H9 (cell line): ENCODE data around the gene TMEM123. TPM values are rescaled to one million over a fixed set of nuclear protein-coding genes. Genes with fewer than 3 reads are reported as not detected.
A peak's percentile ranks its signal among the peaks of the same experiment; 100 is the strongest.

Experiments used
- DNase-seq: peaks from one replicate; pipeline ENCODE4 v3.0.0-alpha.2; 2017
- H2AFZ ChIP-seq: one replicate; pipeline ENCODE4 v1.6.1; 2013; ENCODE audit warnings: mild to moderate bottlenecking, low read length, control low read depth, moderate library complexity
- H2AK5ac ChIP-seq: 2 replicates; pipeline ENCODE4 v1.6.1; 2013; ENCODE audit warnings: low read length, control low read depth, mixed read lengths; ENCODE audit not compliant: insufficient read length
- H2BK120ac ChIP-seq: one replicate; pipeline ENCODE4 v1.6.1; 2013; ENCODE audit warnings: low read depth, mild to moderate bottlenecking, low read length, control low read depth, inconsistent platforms; ENCODE audit not compliant: poor library complexity, severe bottlenecking
- H2BK12ac ChIP-seq: 2 replicates; pipeline ENCODE4 v1.6.1; 2013; ENCODE audit warnings: low read length, control low read depth, mixed read lengths, low read depth; ENCODE audit not compliant: insufficient read length
- H2BK15ac ChIP-seq: 2 replicates; pipeline ENCODE4 v1.6.1; 2013; ENCODE audit warnings: low read depth, low read length, control low read depth
- H2BK20ac ChIP-seq: one replicate; pipeline ENCODE4 v1.6.1; 2013; ENCODE audit warnings: low read depth, mild to moderate bottlenecking, low read length, control low read depth, inconsistent platforms; ENCODE audit not compliant: poor library complexity, severe bottlenecking
- H2BK5ac ChIP-seq: 2 replicates; pipeline ENCODE4 v1.6.1; 2013; ENCODE audit warnings: low read length, control low read depth, mixed read lengths; ENCODE audit not compliant: insufficient read length
- H3K14ac ChIP-seq: 2 replicates; pipeline ENCODE4 v1.6.1; 2013; ENCODE audit warnings: low read length, control low read depth; ENCODE audit not compliant: insufficient read depth
- H3K18ac ChIP-seq: 2 replicates; pipeline ENCODE4 v1.6.1; 2013; ENCODE audit warnings: low read depth, mild to moderate bottlenecking, mixed read lengths, low read length, control low read depth; ENCODE audit not compliant: insufficient read length
- H3K23ac ChIP-seq: 2 replicates; pipeline ENCODE4 v1.6.1; 2013; ENCODE audit warnings: low read length, control low read depth, mixed read lengths, low read depth; ENCODE audit not compliant: insufficient read length
- H3K23me2 ChIP-seq: 2 replicates; pipeline ENCODE4 v1.6.1; 2013; ENCODE audit warnings: low read depth, mild to moderate bottlenecking, mixed read lengths, low read length, control low read depth; ENCODE audit not compliant: insufficient read length, poor library complexity, severe bottlenecking
- H3K27ac ChIP-seq: 2 replicates; pipeline ENCODE4 v1.5.1; 2013; ENCODE audit warnings: low read length, control low read depth, mixed read lengths, low read depth; ENCODE audit not compliant: insufficient read length
- H3K27me3 ChIP-seq: 2 replicates; pipeline ENCODE4 v1.6.1; 2013; ENCODE audit warnings: low read length, control low read depth, inconsistent platforms; ENCODE audit not compliant: insufficient read depth
- H3K4ac ChIP-seq: 2 replicates; pipeline ENCODE4 v1.6.1; 2013; ENCODE audit warnings: low read depth, mild to moderate bottlenecking, control low read depth, inconsistent platforms, low read length, moderate library complexity
- H3K4me1 ChIP-seq: 2 replicates; pipeline ENCODE4 v1.6.1; 2013; ENCODE audit warnings: low read length, control low read depth, inconsistent platforms; ENCODE audit not compliant: insufficient read depth
- H3K4me2 ChIP-seq: 2 replicates; pipeline ENCODE4 v1.6.1; 2013; ENCODE audit warnings: low read length, control low read depth, mixed read lengths; ENCODE audit not compliant: insufficient read length, insufficient read depth
- H3K56ac ChIP-seq: 2 replicates; pipeline ENCODE4 v1.6.1; 2013; ENCODE audit warnings: low read depth, mild to moderate bottlenecking, mixed read lengths, low read length, control low read depth; ENCODE audit not compliant: insufficient read length
- H3K79me1 ChIP-seq: 2 replicates; pipeline ENCODE4 v1.6.1; 2013; ENCODE audit warnings: low read depth, mild to moderate bottlenecking, moderate library complexity, low read length, control low read depth, inconsistent platforms; ENCODE audit not compliant: insufficient read depth, poor library complexity, severe bottlenecking
- H3K79me2 ChIP-seq: 2 replicates; pipeline ENCODE4 v1.6.1; 2013; ENCODE audit warnings: low read length, control low read depth, inconsistent platforms; ENCODE audit not compliant: insufficient read depth
- H3K9ac ChIP-seq: 2 replicates; pipeline ENCODE4 v1.6.1; 2013; ENCODE audit warnings: low read length, control low read depth, mixed read lengths; ENCODE audit not compliant: insufficient read length; ENCODE audit errors: extremely low read depth
- H3K9me3 ChIP-seq: one replicate; pipeline ENCODE4 v1.6.1; 2013; ENCODE audit warnings: low read depth, low read length, inconsistent platforms; ENCODE audit not compliant: control insufficient read depth
- H3T11ph ChIP-seq: one replicate; pipeline ENCODE4 v1.6.1; 2013; ENCODE audit warnings: mild to moderate bottlenecking, low read length, control low read depth, inconsistent platforms
- H4K20me1 ChIP-seq: one replicate; pipeline ENCODE4 v1.6.1; 2013; ENCODE audit not compliant: control insufficient read depth, insufficient read length, insufficient read depth
- H4K5ac ChIP-seq: 2 replicates; pipeline ENCODE4 v1.6.1; 2013; ENCODE audit warnings: low read depth, mild to moderate bottlenecking, mixed read lengths, low read length, control low read depth; ENCODE audit not compliant: insufficient read length
- H4K8ac ChIP-seq: replicated peaks from 2 replicates; pipeline ENCODE4 v1.6.1; 2013; ENCODE audit warnings: low read length, control low read depth, mixed read lengths, low read depth; ENCODE audit not compliant: insufficient read length
- H4K91ac ChIP-seq: 2 replicates; pipeline ENCODE4 v1.6.1; 2013; ENCODE audit warnings: low read depth, mild to moderate bottlenecking, moderate library complexity, mixed read lengths, low read length, control low read depth; ENCODE audit not compliant: insufficient read length
- H3K27ac Mint-ChIP-seq, 3 experiments: 2 replicates in 2 of 3; 3 replicates in 1 of 3; pipeline ENCODE4 v1.8.0; 2020 to 2021; ENCODE audit warnings: mixed read lengths in 3 of 3, mild to moderate bottlenecking in 1 of 3, moderate library complexity in 1 of 3
- H3K27me3 Mint-ChIP-seq: 2 replicates; pipeline ENCODE4 v1.8.0; 2021; ENCODE audit warnings: low read depth, mild to moderate bottlenecking, moderate library complexity, mixed read lengths
- H3K36me3 Mint-ChIP-seq, 3 experiments: 2 replicates in 2 of 3; 3 replicates in 1 of 3; pipeline ENCODE4 v1.8.0; 2020 to 2021; ENCODE audit warnings: low read depth in 3 of 3, mixed read lengths in 3 of 3; ENCODE audit not compliant: insufficient read depth in 1 of 3
- H3K4me1 Mint-ChIP-seq, 2 experiments: 2 replicates each; pipeline ENCODE4 v1.8.0; 2020; ENCODE audit warnings: mixed read lengths in 2 of 2
- H3K4me3 Mint-ChIP-seq, 2 experiments: 2 replicates in 1 of 2; 3 replicates in 1 of 2; pipeline ENCODE4 v1.8.0; 2020 to 2021; ENCODE audit warnings: mild to moderate bottlenecking in 2 of 2, mixed read lengths in 2 of 2, moderate library complexity in 1 of 2
- H3K9me3 Mint-ChIP-seq, 2 experiments: 2 replicates in 1 of 2; 3 replicates in 1 of 2; pipeline ENCODE4 v1.8.0; 2020; ENCODE audit warnings: mild to moderate bottlenecking in 2 of 2, mixed read lengths in 2 of 2, moderate library complexity in 1 of 2
- CTCF ChIP-seq: fragments of 200-600 bp; sonication (generic); conservative IDR thresholded peaks from 3 replicates; pipeline ENCODE4 v1.8.0; 2021; ENCODE audit warnings: antibody characterized with exemption, mild to moderate bottlenecking
- WGBS: extraction: QIAGEN DNeasy Blood & Tissue Kit; methylation state at CpG from one replicate; pipeline ENCODE4 v1.1.7; 2013; ENCODE audit warnings: missing lambda C conversion rate, low lambda C conversion rate, mixed read lengths; ENCODE audit not compliant: insufficient read length; ENCODE audit errors: extremely low coverage; 5-methylcytosine and 5-hydroxymethylcytosine counted together
- total RNA-seq: library from RNA; stranded (reverse); gene quantifications from 2 replicates; pipeline ENCODE4 v1.2.1, GENCODE V29; 2021

TMEM123 gene
- total RNA-seq, 1 experiment from 2014 or later: 76.7 TPM

DNA sequence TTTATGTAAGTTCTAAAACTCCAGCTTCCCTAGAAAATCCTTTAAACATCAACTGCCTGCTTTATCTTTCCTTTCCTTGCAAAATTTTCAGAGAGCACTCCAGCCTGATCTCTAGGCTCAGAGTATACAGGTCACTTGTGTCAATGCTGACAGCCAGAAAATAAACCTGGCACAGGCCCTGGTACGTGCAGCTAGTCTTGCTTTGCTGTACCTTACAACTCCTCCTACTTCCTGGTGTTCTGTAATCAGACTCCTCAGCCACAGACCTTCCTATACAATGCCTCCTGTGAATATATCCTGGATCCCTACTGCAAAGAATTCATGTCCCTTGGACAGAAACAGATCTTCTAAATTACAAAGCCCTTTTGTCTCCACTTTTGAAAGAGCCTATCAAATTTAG, 24.2 kb upstream of the TMEM123 start:
- no peak overlapping the region for H4K8ac ChIP-seq
- no CpG with 5 or more reads among the region's 1 CpG for WGBS
- no peak for TF ChIP-seq CTCF
- no peaks in the 10 kb centered on the region for H3K36me3 Mint-ChIP-seq
- no peak overlapping the region for H4K5ac ChIP-seq
- no peak overlapping the region for H2BK15ac ChIP-seq
- no peak for DNase-seq
- no peak overlapping the region for H2AFZ ChIP-seq
- H2BK120ac ChIP-seq: no peak overlapping the region
- no peak overlapping the region for H3K4me3 Mint-ChIP-seq
- H3K4ac ChIP-seq: no peak overlapping the region
- no peak overlapping the region for H2BK12ac ChIP-seq
- H2BK5ac ChIP-seq: no peak overlapping the region
- no peaks in the 10 kb centered on the region for H4K20me1 ChIP-seq
- no peaks in the 10 kb centered on the region; the same call in 1 of the 2 replicates for H3K27me3 Mint-ChIP-seq
- H3K4me1 ChIP-seq: peaks cover 8% of the 10 kb centered on the region; the same call in 1 of the 2 replicates
- no peaks in the 10 kb centered on the region for H3K79me1 ChIP-seq
- no peaks in the 10 kb centered on the region for H3K9me3 ChIP-seq
- no peak overlapping the region for H2BK20ac ChIP-seq
- peak overlapping the region in 1 of 3 experiments; percentile 66; a peak in 2 of 7 replicates for H3K27ac Mint-ChIP-seq
- H3K4me1 Mint-ChIP-seq: peaks cover 23 to 28% of the 10 kb centered on the region in 2 experiments
- H4K91ac ChIP-seq: no peak overlapping the region
- H3K27ac ChIP-seq: no peak overlapping the region
- H3K23me2 ChIP-seq: no peaks in the 10 kb centered on the region
- H2AK5ac ChIP-seq: no peak overlapping the region
- no peaks in the 10 kb centered on the region for H3K79me2 ChIP-seq
- H3T11ph ChIP-seq: no peak overlapping the region
- H3K18ac ChIP-seq: no peak overlapping the region
- no peaks in the 10 kb centered on the region for H3K9me3 Mint-ChIP-seq
- no peak overlapping the region for H3K14ac ChIP-seq
- no peaks in the 10 kb centered on the region for H3K27me3 ChIP-seq
- H3K9ac ChIP-seq: no peak overlapping the region
- no peak overlapping the region for H3K4me2 ChIP-seq
- H3K23ac ChIP-seq: no peak overlapping the region
- no peak overlapping the region for H3K56ac ChIP-seq
